OCI-LY3 (cell line): ENCODE results near the gene IER5L.

Source experiments
- EZH2phosphoT487 ChIP-seq: fragments of 200-600 bp; shearing (Covaris generic); IDR thresholded peaks from 2 replicates; pipeline ENCODE4 v1.6.1; 2018; ENCODE audit warnings: antibody characterized with exemption, mixed run types, low read depth
- TF ChIP-seq, protein P1 (sequence below): fragments of 200-600, 300-600 bp; sonication (generic); IDR thresholded peaks from 2 replicates; pipeline ENCODE4 v1.5.1; 2014; ENCODE audit warnings: antibody characterized with exemption, low read length, low read depth

GRCh38 chr9:129204840-129205239 lies 26.8 kb upstream of the IER5L start:
- TF ChIP-seq, protein P1, sequence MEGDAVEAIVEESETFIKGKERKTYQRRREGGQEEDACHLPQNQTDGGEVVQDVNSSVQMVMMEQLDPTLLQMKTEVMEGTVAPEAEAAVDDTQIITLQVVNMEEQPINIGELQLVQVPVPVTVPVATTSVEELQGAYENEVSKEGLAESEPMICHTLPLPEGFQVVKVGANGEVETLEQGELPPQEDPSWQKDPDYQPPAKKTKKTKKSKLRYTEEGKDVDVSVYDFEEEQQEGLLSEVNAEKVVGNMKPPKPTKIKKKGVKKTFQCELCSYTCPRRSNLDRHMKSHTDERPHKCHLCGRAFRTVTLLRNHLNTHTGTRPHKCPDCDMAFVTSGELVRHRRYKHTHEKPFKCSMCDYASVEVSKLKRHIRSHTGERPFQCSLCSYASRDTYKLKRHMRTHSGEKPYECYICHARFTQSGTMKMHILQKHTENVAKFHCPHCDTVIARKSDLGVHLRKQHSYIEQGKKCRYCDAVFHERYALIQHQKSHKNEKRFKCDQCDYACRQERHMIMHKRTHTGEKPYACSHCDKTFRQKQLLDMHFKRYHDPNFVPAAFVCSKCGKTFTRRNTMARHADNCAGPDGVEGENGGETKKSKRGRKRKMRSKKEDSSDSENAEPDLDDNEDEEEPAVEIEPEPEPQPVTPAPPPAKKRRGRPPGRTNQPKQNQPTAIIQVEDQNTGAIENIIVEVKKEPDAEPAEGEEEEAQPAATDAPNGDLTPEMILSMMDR = no peak
- TF ChIP-seq EZH2phosphoT487 = no peak
